ENCODE data around the gene ZNF213. TPM values are rescaled to one million over a fixed set of nuclear protein-coding genes. Genes with fewer than 3 reads are reported as not detected.
"Not testable (repeated sequence)": the region's sequence is repeated elsewhere in the genome, so short reads cannot be mapped to it uniquely, and the experiment has no call there.

The ZNF213 gene
- total RNA-seq, 2 donors from 2014 or later, result 12.2 to 16.3 TPM

- Mint-ChIP-seq H3K9me3 (no peaks in the 10 kb centered on the region), H3K4me1 (ENCODE audit: low read depth) (peaks cover 56% of the 10 kb centered on the region), H3K36me3 (ENCODE audit: insufficient read depth in 2 of 2) (peaks cover 0 to 9% of the 10 kb centered on the region in 2 donors), H3K27me3 (ENCODE audit: low read depth) (no peaks in the 10 kb centered on the region), H3K4me3 (peak overlapping the region; percentile 89 to 96), H3K27ac (peak overlapping the region; percentile 57)
- DNase-seq (peak; percentile 81 to 85), ATAC-seq (replicated peaks in 1 of 2) (peak; percentile 67 to 72)
These were observed 5.4 kb upstream of the ZNF213 start for GRCh38 chr16:3129137-3130131.

- Mint-ChIP-seq H3K4me3 (no peak overlapping the region), H3K9me3 (no peaks in the 10 kb centered on the region), H3K36me3 (ENCODE audit: insufficient read depth in 2 of 2) (peaks cover 2 to 9% of the 10 kb centered on the region in 2 donors), H3K27ac (peak overlapping the region; percentile 31), H3K4me1 (ENCODE audit: low read depth) (peaks cover 56% of the 10 kb centered on the region), H3K27me3 (ENCODE audit: low read depth) (no peaks in the 10 kb centered on the region)
- DNase-seq (peak; percentile 66 to 68), ATAC-seq (replicated peaks in 1 of 2) (no peak)
These were observed 3.0 kb upstream of the ZNF213 start for GRCh38 chr16:3131755-3132377.

- Mint-ChIP-seq H3K4me1 (ENCODE audit: low read depth) (peaks cover 45% of the 10 kb centered on the region), H3K27me3 (ENCODE audit: low read depth) (no peaks in the 10 kb centered on the region), H3K4me3 (peak overlapping the region; percentile 93 to 100), H3K36me3 (ENCODE audit: insufficient read depth in 2 of 2) (peaks cover 2 to 6% of the 10 kb centered on the region in 2 donors), H3K27ac (peak overlapping the region; percentile 96), H3K9me3 (no peaks in the 10 kb centered on the region)
- no peak for ATAC-seq (replicated peaks in 1 of 2)
- no peak for DNase-seq
These were observed 985 bp upstream of the ZNF213 start for GRCh38 chr16:3133844-3134243.

DNA sequence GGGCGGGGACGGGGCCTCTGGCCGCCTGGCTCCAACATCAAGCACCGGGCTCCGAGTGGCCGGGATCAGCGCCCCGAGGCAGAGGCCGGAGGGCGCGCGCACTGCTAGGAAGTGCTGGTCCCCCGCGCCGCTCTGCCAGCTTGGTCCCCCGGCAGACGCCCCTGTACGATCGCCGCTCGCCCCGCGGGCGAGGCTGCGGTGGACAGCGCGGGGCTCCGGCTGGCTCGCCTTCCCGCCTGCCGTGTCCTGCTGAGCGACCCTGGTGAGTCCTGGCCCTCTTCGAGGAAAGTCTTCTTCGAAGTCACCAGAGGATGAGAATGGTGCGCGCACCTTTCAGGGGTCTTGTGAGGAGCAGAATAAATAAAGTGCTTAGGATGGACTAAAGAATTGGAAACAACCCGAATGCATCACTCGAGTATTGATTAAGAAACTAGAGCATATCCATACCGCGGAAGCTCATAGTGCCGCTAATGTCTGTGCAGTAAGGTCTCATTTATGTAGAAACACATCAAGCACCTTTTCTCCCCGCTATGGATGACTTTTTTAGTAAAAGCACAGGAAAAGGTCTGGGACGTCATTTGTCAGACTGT, 392 bp downstream of the ZNF213 start:
- peak overlapping the region; percentile 85 for H3K27ac Mint-ChIP-seq
- peaks cover 2% of the 10 kb centered on the region in 2 donors for H3K36me3 Mint-ChIP-seq (ENCODE audit: insufficient read depth in 2 of 2)
- ATAC-seq (replicated peaks in 1 of 2) (peak; percentile 56 to 65), DNase-seq (no peak)
- H3K9me3 Mint-ChIP-seq, result no peaks in the 10 kb centered on the region
- peaks cover 33% of the 10 kb centered on the region for H3K4me1 Mint-ChIP-seq (ENCODE audit: low read depth)
- peak overlapping the region; percentile 93 to 100 for H3K4me3 Mint-ChIP-seq
- H3K27me3 Mint-ChIP-seq (ENCODE audit: low read depth), result no peaks in the 10 kb centered on the region

DNA sequence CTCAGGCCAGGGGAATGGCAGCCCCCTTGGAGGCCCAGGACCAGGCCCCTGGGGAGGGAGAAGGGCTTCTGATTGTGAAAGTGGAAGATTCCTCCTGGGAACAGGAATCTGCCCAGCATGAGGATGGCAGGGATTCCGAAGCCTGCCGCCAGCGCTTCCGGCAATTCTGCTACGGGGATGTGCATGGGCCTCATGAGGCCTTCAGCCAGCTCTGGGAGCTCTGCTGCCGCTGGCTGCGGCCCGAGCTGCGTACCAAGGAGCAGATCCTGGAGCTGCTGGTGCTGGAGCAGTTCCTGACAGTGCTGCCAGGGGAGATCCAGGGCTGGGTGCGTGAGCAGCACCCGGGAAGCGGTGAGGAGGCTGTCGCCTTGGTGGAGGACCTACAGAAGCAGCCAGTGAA, 2.4 kb downstream of the ZNF213 start:
- Mint-ChIP-seq H3K27me3 (ENCODE audit: low read depth) (no peaks in the 10 kb centered on the region), H3K4me3 (no peak overlapping the region), H3K9me3 (no peaks in the 10 kb centered on the region), H3K36me3 (ENCODE audit: insufficient read depth in 2 of 2) (peaks cover 2 to 3% of the 10 kb centered on the region in 2 donors), H3K4me1 (ENCODE audit: low read depth) (peaks cover 24% of the 10 kb centered on the region), H3K27ac (no peak overlapping the region)
- no peak for DNase-seq
- no peak for ATAC-seq (replicated peaks in 1 of 2)

DNA sequence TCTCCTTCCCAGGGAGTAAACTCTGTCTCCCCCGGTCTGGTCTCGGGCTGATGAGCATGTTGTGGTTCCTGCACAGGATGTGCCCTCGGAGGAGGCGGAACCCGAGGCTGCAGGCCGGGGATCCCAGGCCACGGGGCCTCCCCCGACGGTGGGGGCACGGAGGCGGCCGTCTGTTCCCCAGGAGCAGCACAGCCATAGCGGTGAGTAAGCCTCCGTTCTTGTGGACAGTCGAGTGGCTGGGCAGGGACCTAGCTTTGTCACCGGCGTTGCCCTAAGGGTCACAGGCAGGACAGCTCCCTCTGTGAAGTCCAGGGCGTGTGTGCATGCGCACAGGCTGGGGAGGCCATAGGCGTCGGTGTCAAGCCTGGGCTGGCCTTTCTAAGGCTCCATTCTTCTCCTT, 3.5 kb downstream of the ZNF213 start:
- Mint-ChIP-seq H3K36me3 (ENCODE audit: insufficient read depth in 2 of 2) (peaks cover 4% of the 10 kb centered on the region in 2 donors), H3K27ac (no peak overlapping the region), H3K27me3 (ENCODE audit: low read depth) (no peaks in the 10 kb centered on the region), H3K9me3 (no peaks in the 10 kb centered on the region), H3K4me1 (ENCODE audit: low read depth) (peaks cover 17% of the 10 kb centered on the region), H3K4me3 (no peak overlapping the region)
- DNase-seq, result no peak
- no peak for ATAC-seq (replicated peaks in 1 of 2)

DNA sequence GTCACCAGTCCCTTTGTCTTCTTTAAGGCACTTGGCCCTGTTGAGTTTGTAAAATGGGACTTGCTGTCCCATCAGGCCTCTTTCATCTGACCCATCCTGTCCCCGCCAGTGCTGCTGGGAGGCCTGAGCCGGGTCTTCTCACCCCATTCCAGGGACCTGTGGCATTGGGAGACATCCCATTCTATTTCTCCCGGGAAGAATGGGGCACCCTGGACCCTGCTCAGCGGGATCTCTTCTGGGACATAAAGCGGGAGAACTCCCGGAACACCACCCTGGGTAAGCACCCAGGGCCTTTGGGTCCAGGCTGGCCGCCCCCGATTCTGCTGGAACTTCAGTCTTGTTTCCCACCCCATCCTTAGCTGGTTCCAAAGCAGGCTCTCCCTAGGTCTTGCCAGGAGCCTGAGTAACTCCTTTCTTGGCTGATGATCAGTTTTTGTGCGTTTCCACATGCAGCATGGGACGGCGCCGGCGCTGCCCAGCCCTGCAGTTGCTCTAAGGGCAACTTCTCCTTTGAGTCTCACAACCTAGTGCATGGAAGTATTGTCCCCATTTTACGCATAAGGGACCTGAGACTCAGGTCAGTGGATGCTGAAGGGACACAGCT, 4.1 kb downstream of the ZNF213 start:
- ATAC-seq (replicated peaks in 1 of 2), result no peak
- H3K27me3 Mint-ChIP-seq (ENCODE audit: low read depth), result no peaks in the 10 kb centered on the region
- H3K4me3 Mint-ChIP-seq, result no peak overlapping the region
- H3K36me3 Mint-ChIP-seq (ENCODE audit: insufficient read depth in 2 of 2), result peaks cover 4% of the 10 kb centered on the region in 2 donors
- H3K9me3 Mint-ChIP-seq, result no peaks in the 10 kb centered on the region
- peaks cover 12% of the 10 kb centered on the region for H3K4me1 Mint-ChIP-seq (ENCODE audit: low read depth)
- DNase-seq, result no peak
- H3K27ac Mint-ChIP-seq, result no peak overlapping the region

- not testable (repeated sequence) for H3K27me3 Mint-ChIP-seq (ENCODE audit: low read depth); H3K36me3 Mint-ChIP-seq (ENCODE audit: insufficient read depth in 2 of 2); H3K4me3 Mint-ChIP-seq; H3K27ac Mint-ChIP-seq; ATAC-seq (replicated peaks in 1 of 2); H3K9me3 Mint-ChIP-seq; DNase-seq
- H3K4me1 Mint-ChIP-seq (ENCODE audit: low read depth), result peaks cover 10% of the 10 kb centered on the region
These were observed 4.7 kb downstream of the ZNF213 start for GRCh38 chr16:3139561-3139960.

DNA sequence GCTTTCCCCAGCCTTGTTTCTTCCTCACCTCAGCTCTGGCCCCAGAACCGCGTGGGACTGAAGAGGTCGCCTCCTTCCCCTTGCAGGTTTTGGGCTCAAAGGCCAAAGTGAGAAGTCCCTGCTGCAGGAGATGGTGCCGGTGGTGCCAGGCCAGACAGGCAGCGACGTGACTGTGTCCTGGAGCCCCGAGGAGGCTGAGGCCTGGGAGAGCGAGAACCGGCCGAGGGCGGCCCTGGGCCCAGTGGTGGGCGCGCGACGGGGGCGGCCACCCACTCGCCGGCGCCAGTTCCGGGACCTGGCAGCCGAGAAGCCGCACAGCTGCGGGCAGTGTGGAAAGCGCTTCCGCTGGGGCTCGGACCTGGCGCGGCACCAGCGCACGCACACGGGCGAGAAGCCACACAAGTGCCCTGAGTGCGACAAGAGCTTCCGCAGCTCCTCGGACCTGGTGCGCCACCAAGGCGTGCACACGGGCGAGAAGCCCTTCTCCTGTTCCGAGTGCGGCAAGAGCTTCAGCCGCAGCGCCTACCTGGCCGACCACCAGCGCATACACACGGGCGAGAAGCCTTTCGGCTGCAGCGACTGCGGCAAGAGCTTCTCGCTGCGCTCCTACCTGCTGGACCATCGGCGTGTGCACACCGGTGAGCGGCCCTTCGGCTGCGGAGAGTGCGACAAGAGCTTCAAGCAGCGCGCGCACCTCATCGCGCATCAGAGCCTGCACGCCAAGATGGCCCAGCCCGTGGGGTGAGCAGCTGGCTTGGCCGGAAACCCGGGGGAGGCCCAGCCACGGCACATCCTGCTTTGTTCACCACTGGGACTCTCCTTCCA, 6.0 kb downstream of the ZNF213 start:
- H3K4me1 Mint-ChIP-seq (ENCODE audit: low read depth), result peaks cover 6% of the 10 kb centered on the region
- no peaks in the 10 kb centered on the region for H3K27me3 Mint-ChIP-seq (ENCODE audit: low read depth)
- H3K27ac Mint-ChIP-seq, result no peak overlapping the region
- no peak for DNase-seq
- no peak for ATAC-seq (replicated peaks in 1 of 2)
- H3K9me3 Mint-ChIP-seq, result no peaks in the 10 kb centered on the region
- H3K36me3 Mint-ChIP-seq (ENCODE audit: insufficient read depth in 2 of 2), result peaks cover 2 to 4% of the 10 kb centered on the region in 2 donors
- H3K4me3 Mint-ChIP-seq, result no peak overlapping the region

DNA sequence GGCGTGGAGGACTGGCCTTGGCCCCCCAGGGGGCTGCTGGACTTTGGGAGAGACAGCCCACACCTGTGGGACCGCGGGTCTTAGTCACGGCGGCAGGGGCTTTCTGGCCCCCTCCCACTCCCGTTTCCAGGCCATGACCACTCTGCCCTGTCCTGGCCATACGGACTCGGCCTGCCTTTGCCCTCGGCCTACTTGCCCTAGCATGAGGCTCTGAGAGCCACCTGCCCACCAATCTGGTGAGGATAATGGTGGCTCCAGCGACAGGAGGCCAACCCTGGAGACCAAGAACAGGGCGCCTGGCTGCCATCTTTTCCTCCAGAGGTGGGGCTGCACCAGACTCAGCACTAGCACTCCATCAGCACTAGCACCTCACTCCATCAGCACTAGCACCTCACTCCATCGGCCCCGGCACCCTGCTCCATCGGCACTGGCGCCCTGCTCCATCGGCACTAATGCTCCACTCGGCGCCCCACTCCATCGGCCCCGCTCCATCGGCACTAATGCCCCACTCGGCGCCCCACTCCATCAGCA, 7.0 kb downstream of the ZNF213 start:
- Mint-ChIP-seq H3K27me3 (ENCODE audit: low read depth) (no peaks in the 10 kb centered on the region), H3K4me1 (ENCODE audit: low read depth) (no peaks in the 10 kb centered on the region), H3K9me3 (no peaks in the 10 kb centered on the region), H3K36me3 (ENCODE audit: insufficient read depth in 2 of 2) (peaks cover 2 to 4% of the 10 kb centered on the region in 2 donors), H3K4me3 (no peak overlapping the region), H3K27ac (no peak overlapping the region)
- no peak for DNase-seq
- no peak for ATAC-seq (replicated peaks in 1 of 2)

- DNase-seq (no peak), ATAC-seq (replicated peaks in 1 of 2) (no peak)
- no peaks in the 10 kb centered on the region for H3K27me3 Mint-ChIP-seq (ENCODE audit: low read depth)
- H3K36me3 Mint-ChIP-seq (ENCODE audit: insufficient read depth in 2 of 2), result peaks cover 2 to 4% of the 10 kb centered on the region in 2 donors
- no peaks in the 10 kb centered on the region for H3K4me1 Mint-ChIP-seq (ENCODE audit: low read depth)
- H3K4me3 Mint-ChIP-seq, result no peak overlapping the region
- H3K9me3 Mint-ChIP-seq, result no peaks in the 10 kb centered on the region
- H3K27ac Mint-ChIP-seq, result no peak overlapping the region
These were observed 7.5 kb downstream of the ZNF213 start for GRCh38 chr16:3142327-3142726.

DNA sequence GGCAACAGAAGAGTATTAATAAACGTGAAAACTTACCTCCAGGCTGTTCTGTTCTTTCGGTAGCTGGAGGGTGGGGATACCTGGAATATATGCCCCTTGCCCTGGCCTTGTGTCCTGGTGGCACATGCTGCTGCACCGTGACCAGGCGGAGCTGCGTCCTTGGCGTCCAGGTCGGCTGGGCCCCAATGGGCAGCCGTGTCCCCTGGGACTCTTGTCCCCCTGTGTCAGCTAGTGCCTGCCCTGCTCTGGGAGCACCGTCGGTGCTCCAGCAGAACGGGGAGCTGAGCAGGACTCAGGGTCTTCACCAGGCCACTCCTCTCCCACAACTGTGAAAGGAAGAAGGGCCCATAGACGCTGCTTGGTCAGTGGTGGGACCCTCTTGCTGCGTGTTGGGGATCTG, 7.9 kb downstream of the ZNF213 start:
- no peak overlapping the region for H3K4me3 Mint-ChIP-seq
- DNase-seq, result no peak
- H3K4me1 Mint-ChIP-seq (ENCODE audit: low read depth), result no peaks in the 10 kb centered on the region
- H3K36me3 Mint-ChIP-seq (ENCODE audit: insufficient read depth in 2 of 2), result peaks cover 2 to 4% of the 10 kb centered on the region in 2 donors
- no peaks in the 10 kb centered on the region for H3K27me3 Mint-ChIP-seq (ENCODE audit: low read depth)
- no peak overlapping the region for H3K27ac Mint-ChIP-seq
- no peak for ATAC-seq (replicated peaks in 1 of 2)
- H3K9me3 Mint-ChIP-seq, result no peaks in the 10 kb centered on the region

Data from activated T-cell treated with anti-CD3 and anti-CD28 coated beads, Interleukin-2, amount 50 U/mL, for 72 hours (primary cell).